Stimulated activated CD4-positive, alpha-beta T cell treated with anti-CD3 and anti-CD28 coated beads, Interleukin-1b, Interleukin-23, amount 100 ng/mL, for 48 hours (primary cell): ENCODE data around the gene SYNE3.
A peak's percentile ranks its signal among the peaks of the same experiment; 100 is the strongest.
"Not testable (repeated sequence)": the region's sequence is repeated elsewhere in the genome, so short reads cannot be mapped to it uniquely, and the experiment has no call there.

Source experiments
- DNase-seq: peaks from one replicate; pipeline ENCODE4 v3.0.0-alpha.2; 2020

SYNE3 gene

GRCh38 chr14:95523815-95524448 is 7.5 kb upstream of the SYNE3 start:
- DNase-seq: no peak

GRCh38 chr14:95523051-95523814 is 6.8 kb upstream of the SYNE3 start:
- DNase-seq: peak; percentile 79

DNA sequence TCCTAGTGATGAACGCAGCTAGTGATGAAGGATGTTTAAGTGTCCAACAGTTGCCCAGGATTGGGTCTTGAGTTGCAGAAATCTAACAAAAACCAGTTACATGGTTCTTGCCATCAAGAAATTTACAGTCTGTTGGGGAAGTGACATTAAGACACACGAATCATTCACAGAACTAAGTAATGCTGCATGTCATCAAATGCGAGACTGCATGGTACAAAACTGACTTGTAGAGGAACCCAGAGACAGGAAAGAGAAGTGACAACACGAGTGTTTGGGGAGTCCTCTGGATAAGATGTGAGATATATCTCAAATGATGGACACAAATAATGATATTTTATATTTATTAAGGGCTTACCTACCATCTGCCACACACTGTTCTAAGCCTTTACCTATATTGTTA is 6.1 kb upstream of the SYNE3 start:
- DNase-seq: no peak

GRCh38 chr14:95522116-95522515 is 5.7 kb upstream of the SYNE3 start:
- no peak for DNase-seq

DNA sequence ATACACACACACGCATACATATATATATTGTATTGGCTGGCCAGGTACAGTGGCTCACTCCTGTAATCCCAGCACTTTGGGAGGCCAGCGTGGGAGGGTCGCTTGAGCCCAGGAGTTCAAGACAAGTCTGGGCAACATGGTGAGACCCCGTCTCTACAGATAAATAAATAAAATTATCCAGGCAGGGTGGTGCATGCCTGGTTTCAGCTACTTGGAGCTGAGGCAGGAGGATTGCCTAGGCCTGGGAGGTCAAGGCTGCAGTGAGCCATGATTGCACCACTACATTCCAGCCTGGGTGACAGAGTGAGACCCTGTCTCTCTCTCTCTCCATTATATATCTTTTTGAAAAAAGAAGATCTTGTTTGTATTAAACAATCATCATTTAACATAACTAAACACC is 4.6 kb upstream of the SYNE3 start:
- no peak for DNase-seq

- DNase-seq: no peak
These were observed 3.9 kb upstream of the SYNE3 start for GRCh38 chr14:95520346-95520745.

DNA sequence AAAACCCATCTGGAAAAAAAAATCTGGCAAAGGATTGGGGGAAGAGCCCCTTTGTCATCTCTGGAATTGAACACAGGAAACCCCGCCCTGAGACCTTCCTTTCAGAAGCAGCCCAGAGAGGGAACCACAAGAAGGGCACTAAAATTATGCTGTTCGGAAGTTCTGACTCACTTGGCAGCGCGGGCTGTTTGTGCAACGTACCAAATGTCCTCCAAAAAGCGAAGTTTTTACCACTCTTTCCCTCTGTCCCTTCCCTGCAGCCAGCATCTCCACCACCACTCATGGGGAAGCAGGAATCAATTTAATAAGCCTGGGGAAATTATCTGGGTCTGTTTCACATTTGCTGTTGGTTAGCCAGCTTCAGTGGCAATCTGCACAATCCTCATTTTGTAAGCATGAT is 3.2 kb upstream of the SYNE3 start:
- peak; percentile 81 for DNase-seq

- DNase-seq: no peak
These were observed 1.7 kb upstream of the SYNE3 start for GRCh38 chr14:95518045-95518751.

DNA sequence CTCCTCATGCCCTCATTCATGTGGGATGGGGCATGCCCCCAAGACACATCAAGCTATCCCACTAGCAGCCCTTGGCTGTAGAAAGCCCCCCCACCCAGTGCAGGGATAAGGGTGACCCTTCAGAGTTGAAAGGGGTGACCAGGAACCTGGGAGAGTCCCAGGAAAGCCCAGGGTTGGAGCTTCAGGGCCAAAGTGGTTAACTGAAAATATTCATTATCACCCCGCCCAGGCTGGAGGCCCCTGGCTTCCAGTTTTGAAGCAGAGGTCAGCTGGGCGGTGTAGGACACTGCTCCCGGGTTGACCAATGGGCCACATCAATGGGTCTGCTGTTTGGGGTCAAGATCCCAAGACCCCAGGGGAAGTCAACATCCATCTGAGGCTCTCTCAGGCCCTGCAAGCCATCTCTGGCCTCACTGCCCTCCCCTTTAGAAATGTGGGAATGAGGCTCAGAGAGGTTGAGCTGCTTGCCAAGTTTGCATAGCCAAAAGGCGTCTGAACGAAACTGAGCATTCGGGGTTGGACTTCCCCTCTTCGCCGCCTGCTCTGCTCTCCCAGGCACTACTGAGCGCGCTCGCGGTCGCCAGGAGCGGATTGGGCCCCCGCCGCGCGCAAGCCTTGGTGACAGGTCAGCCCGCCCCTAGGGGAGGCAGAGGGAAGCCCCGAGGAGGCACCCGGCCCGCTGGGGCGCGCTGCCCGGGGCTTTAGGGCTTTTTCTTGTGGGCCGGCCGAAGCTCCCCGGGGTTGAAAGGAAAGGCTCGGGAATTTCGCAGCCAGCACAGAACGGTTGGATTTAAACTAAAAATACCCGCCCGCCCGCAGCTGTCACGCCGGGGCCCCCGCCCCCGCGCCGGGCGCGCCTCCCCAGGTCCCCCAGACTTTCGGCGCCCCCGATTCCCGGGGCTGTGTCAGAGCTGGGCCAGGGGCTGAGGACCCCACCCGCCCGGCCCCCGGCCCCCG is 576 bp downstream of the SYNE3 start:
- peak; percentile 84 for DNase-seq

GRCh38 chr14:95515080-95515489 is 1.4 kb downstream of the SYNE3 start:
- DNase-seq: no peak

DNA sequence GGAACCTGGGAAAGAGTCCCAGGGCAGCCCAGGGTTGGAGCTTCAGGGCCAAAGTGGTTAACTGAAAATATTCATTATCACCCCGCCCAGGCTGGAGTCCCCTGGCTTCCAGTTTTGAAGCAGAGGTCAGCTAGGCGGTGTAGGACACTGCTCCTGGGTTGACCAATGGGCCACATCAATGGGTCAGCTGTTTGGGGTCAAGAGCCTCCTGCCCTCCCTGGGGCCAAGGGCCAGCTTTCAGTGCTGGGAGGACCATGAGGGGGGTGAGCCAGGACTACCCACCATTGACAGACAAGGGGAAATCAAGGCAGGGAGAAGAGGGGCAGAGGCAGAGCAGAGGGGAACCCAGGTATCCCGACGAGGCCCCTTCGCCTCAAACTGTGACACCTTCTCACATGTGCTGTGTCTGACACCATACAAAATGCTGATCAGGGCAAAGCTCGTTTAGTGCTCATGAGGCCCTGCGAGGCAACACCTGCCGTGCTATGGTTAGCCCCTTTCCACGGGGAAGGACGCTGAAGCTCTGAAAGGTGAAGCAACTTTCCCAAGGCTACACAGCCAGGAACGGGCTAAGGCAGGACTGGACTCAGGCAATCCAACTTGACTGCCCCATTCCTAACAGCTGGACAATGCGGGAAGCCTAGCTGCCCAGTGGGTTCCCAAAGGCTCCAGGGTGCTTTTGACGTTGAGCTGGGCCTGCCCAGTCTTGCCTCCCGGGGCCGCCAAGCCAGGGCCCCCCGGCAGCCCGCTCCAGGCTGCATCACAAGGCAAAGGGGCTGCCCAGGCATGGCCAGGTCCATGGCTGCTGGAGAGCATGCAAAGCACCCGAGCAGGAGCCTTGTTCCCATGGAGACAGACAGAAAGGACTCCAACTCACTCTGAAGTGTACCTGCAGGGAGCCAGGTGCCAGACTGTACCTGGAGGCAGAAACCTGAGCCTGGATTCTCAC is 2.0 kb downstream of the SYNE3 start:
- no peak for DNase-seq

- DNase-seq: no peak
These were observed 3.2 kb downstream of the SYNE3 start for GRCh38 chr14:95513291-95513690.

- DNase-seq: no peak
These were observed 4.8 kb downstream of the SYNE3 start for GRCh38 chr14:95511687-95512086.

- no peak for DNase-seq
These were observed 5.6 kb downstream of the SYNE3 start for GRCh38 chr14:95510804-95511203.

- DNase-seq: not testable (repeated sequence)
These were observed 6.1 kb downstream of the SYNE3 start for GRCh38 chr14:95510344-95510743.

GRCh38 chr14:95509495-95509894 is 7.0 kb downstream of the SYNE3 start:
- no peak for DNase-seq

DNA sequence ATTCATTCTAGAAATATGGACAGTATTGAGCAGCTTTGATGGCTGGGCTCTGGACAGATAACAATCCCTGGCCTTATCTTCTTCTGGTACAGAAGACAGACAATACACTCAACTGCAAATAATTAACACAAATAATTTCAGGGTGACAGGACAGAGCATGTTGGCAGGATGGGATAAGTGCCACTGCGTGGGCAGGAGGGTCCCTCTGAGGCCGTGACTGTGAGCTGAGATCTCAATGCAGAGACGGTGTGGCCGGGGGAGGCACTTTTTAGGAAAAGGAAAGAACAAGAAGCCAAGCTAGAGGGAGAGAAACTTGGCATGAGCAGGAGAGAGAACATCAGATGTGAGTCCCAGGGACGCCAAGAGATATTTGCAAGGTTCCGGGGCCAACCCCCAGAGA is 8.1 kb downstream of the SYNE3 start:
- no peak for DNase-seq

DNA sequence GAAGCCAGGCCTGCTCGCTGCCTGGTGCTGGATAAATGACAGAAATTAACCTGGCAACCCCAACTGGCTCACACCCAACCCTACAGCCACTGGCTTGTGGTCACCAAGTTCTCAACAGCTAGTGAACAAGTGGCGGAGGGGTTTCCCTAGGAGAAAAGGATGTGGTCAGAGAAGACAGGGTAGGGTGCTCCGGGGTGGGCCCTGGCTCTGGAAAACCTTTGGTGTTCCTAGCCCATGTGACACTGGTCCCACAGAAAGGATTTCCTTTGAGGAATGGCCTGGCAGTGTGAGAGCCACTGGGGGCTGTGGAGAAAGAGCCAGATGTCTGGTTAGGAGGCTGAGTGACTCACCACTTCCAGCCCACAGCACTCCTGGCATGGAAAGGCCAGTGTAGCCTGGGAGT is 8.7 kb downstream of the SYNE3 start:
- no peak for DNase-seq

DNA sequence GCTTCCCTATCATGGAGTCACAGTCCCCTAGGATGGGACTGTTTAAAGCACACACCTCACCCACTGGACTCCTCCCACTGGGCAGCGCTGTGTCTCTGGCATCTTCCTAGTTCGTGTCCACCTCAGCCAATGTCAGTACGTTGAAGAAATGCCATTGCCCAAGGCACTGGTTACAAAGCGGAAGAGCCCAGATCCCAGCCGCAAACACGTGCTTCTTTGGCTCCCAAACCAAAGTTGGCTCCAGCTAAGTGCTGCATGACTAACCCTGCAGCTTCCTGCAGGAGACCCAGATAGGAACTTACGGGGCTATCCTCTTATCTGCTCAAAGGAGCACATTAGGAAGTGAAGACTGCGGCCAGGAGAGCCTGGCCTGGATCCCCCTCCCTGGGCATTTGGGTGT is 9.3 kb downstream of the SYNE3 start:
- DNase-seq: no peak

GRCh38 chr14:95505030-95505589 is 11.3 kb downstream of the SYNE3 start:
- DNase-seq: no peak
